GM19238 (cell line): ENCODE measurements around the gene TMF1.

Experiments used
- DNase-seq: peaks from one replicate; pipeline ENCODE4 v3.0.0; 2011; ENCODE audit warnings: low spot score; ENCODE audit not compliant: insufficient read length

TMF1 gene

DNA sequence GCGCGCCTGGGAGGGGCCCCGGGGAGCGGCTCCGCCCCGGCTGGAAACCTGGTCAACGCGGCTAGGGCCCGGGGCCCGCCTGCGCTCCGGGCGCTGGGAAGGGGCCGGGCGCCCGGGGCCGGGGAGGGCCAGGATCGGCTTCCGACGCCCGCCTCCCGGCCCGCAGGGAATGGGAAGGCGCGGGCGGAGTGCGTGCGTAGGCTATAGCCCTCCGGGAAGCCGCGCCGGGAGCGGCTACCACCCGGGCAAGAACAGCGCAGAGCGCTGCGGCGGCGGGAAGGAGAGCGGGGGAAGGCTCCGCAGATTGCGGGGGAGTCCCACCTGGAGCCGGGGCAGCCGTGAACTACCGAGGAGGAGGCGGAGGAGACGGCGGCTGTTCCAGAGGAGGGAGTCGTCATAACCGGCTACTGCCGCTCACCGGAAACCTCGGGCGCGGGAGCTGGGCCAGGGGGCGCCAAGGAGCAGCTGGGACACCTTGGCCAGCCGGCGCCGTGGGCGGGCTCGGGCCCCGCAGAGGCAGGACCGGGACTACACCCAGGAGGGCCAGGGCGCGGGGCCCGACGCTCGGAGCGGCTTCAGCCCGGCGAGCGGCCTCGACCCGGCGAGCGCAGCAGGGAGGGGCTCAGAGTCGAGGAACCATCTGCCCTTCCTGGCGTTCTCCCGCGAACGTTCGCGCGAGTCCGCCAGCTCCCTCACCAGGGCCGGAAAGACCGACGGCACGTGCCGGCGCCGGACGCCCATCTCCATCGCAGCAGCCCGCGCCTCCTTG, 38.7 kb downstream of the TMF1 start, which contains the start of gene EOGT:
Gene EOGT (minus strand): TSS at position 432 of the 769 bp plus-strand sequence. CDS start 3,838 bp downstream, outside the sequence.
- peak; percentile 80 for DNase-seq

DNA sequence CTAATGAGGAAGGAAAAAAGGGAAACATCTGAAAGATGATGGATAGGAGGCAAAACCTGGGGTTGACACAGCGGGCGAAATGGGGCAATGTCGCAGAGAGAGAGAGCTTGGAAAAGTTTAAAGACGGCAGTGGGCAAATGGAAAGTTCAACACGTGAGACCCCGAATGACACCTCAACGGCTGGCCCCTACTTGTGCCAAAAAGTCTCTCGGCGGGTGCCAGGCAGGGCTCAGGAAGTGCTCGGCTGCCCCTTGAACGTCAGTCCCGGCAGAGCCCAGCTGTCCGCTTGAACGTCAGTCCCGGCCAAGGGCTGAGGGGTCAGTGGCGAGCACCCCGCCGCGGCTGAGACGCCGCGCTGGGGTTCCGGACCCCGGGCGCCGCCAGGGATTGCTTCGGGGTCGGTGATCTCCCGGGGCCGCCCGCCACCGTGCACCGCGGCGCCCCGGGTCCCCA, 39.3 kb downstream of the TMF1 start:
- DNase-seq: no peak

DNA sequence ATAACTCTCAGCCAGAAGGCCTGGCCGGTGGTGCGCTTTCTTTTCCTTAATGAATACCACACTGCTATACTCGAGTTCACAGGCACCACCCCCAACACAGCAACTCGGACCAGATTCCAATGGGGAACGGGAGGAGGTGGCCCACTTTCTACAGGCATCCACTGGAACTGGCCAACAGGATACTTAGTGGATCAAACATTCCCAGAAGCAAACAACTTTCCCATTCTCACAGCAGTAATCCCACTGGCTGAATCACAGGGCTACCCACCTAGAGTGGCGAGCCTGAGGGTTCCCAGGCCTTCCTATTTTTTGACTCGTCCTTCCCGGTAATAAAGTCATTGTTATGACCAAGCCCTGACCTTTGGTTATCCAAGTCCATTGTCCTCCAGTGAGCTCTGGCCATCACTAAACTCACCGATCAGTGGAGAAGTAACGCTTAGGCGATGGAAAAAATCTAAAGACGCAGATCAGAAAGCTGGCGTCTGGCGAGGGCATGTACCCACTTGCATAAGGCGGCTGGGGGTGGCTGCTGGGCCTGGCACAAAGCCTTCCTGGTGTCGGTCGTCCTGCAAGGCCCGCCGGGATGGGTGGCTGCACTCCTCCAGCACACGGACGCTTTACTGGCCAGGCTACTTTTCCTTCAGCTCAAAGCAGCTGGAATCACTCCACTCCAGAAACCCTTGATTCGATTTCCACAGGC, 39.9 kb downstream of the TMF1 start:
- no peak for DNase-seq

DNA sequence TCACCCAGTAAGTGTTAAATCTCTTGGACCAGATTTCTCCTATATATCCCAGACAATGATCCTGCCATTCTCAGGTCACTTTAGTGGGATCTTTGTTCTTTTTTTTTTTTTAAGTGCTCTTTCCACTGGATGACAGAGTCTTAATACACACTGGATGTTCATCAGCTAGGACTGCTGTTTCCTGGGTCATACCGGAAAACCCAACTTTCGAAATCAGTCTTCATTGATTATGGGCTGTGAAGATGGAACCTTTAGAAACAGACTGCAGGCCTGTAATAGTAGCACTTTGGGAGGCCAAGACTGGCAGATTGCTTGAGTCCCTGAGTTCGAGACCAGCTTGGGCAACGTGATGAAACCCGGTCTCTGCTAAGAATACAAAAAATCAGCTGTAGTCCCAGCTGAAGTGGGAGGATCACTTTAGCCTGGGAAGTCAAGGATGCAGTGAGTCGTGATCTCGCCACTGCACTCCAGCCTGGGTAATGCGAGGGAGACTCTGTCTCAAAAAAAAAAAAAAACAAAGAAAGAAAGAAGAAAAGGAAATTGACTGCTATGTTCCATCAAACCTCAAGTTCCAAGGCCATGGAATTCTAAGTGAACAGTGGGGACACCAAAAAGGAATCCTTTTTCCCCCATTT, 40.9 kb downstream of the TMF1 start:
- no peak for DNase-seq

DNA sequence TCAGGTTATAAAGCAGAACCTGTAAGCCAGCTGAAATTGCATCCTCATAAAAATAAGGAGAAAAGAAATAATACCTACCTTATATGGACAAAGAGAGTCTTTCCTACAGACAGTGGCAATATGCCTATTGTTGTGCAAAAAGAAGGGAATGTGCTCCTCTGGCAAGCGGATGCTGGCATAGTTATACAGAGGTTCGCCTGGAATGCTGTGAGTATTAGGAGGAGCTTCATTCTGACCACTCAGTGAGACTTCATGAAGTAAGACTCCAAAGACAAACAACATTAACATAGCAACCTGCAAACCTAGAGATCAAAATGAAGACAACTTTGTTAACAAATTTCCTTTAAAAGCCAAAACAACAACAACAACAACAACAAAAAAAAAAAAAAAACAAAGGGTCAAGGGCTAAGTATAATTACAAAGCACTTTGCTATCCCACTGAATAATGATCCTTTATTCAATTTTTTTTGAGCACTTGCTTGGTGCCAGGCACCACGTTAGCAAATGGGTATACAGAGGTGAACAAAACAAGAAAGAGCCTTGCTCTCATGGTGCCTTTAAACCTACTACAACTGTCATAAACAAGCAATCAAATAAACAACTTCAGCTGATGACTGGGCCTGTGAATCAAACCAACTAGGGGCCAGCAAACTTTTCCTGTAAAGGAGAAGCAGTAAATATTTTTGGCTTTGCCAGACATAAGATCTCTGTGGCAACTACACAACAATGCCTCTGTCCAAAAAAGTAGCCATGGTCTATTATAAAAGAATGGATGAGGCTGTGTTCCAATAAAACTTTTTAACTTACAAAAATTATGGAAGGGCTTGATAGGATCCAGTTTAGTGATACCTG, 42.3 kb downstream of the TMF1 start:
- no peak for DNase-seq

DNA sequence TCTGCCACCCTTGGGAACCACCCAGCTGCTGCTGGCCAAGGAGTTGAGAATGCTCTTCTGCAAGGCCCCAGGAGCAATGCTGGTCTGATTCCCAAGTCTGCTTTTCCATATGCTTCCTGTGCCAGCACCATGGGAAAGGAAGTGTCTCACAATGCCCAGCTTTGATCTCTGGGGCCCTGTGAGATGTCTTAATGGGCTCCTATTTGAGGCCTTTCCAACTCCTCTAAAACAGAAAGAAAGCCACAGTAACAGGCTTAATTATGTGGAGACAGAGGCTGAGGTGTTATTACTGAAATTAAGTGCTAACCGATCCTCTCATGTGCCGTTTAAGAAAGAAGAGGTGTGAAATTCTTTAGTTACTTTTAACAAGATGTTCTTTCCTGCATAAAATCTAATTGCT, 43.2 kb downstream of the TMF1 start:
- DNase-seq: no peak

DNA sequence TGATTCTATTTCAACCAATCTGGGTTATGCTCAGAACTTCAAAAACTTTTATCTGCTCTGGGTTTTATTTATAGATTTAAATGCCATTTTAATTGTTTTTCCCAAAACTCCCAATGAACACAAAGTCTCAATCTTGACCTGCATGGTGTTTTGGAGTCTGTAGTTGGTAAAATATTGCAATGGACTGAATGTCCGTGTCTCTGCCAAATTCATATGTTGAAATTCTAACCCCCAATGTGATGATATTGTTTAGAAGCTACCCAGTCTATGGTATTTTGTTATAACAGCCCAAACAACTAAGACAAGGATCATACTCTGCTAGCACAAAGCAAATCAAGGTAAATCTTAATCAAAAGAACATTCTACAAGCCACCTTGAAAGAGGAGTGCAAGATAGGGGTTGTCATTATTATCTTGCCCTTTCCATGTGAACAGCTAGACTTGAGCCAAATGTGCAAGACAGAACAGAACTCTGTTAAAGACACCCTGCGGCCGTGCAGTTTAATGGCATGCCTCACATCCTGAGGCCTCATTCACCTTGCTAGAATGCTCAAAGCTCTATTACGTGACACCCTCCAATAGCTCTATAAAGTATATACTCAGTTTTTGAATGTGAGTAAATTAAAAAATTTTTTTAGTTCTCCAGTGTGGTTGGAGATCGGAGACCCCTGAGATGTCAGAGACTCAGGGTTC, 46.2 kb downstream of the TMF1 start:
- DNase-seq: no peak

DNA sequence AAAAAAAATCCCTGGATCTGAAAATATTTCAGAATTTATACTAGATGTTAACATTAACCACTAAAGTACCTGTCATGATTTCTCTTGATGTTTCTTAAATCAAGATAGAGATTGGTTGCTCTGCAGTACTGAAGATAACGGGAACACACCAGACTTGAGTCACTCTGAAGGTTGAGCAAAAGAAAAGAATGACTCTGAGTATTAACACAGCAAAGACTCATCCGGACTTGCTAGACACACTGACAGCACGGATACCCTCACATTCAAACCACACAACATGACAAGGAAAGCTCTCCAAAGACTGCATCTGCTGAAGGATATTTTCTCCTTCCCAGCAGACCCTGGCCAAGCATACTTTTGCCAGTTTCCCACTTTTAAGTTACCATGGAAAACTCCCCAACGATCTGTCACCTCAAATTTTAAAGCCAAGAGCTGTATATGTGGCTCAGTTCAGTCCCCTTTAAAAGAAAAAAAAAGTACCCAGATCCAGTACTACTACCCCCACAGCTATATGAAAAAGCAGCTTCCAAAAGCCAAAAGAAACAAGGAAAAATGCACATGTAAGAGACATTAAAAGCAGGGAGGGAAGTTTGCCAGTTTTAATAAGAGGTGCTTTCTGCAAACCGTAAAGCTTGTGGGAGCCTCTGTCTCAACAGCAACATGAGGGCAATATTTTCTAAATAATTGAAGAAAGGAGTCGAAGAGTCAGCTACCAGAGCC, 46.9 kb downstream of the TMF1 start:
- no peak for DNase-seq

DNA sequence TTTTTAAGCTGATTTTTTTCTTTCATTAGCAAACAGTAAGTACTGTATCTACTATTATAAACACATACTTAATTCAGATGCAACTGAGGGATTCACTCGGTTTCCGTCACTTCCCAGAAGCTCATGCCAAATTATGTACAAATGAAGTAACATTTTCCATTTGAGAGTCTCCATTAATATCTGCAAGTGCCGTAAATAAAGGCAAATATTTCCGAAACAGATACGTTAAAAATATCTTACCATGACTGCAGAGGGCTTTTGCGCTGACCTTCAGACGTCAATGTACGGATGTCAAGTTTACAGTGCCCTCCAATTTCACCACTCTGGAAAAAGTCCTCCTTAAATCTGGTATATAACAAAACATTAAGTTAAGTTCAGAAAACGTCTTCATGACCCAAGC, 48.0 kb downstream of the TMF1 start:
- no peak for DNase-seq

DNA sequence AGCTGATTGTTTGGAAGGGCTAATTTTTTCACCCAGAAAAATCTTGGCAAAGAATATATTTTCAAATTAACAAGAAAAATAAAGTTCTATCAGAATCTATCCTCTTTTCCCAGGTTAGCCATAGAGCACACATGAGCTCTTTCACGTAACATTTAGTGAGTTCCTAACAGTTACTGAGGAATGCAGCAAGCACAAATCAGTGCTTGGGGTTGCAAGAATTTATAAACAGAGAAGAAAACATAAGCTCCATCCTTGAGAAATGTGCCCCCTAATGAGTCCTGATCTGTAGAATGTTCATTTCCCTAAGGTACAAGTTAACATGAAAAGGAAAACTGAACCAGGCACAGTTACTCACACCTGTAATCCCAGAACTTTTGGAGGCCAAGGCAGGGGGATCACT, 52.5 kb downstream of the TMF1 start:
- DNase-seq: no peak

DNA sequence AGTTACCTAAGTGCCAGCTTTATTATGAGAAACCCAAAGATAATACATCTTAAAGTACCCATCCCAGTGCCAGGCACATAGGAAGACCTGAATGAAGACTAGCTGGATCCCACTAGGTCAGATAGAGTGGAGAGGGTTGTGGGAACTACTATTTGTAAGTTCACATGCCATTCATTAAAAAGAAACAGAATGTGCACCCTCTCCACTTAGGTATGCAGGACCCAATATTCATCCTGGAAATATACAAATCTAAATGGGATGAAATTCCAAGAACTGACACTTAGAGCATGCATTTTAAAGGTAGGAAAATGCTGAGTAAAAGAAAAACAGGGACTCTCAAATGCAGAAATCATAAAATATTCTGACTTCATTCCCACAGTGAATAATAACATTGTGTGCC, 53.0 kb downstream of the TMF1 start:
- DNase-seq: no peak

DNA sequence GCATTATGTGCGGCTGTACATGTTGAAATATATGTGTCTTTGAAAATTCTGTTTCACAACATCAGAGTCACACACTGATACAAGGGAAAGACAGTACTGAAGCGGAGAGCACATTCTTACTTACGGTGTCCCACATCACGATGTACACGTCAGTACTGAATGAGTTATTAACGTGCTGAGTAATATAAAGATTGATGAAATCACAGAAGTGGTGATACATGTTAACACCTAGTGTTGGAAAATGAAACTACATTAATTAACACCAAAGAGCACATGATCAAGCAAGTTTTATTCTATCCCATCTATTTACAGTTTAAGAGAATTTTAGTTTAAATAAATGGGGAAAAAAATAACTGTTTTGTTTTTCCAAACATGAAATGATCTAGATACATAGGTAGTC, 54.2 kb downstream of the TMF1 start:
- no peak for DNase-seq

DNA sequence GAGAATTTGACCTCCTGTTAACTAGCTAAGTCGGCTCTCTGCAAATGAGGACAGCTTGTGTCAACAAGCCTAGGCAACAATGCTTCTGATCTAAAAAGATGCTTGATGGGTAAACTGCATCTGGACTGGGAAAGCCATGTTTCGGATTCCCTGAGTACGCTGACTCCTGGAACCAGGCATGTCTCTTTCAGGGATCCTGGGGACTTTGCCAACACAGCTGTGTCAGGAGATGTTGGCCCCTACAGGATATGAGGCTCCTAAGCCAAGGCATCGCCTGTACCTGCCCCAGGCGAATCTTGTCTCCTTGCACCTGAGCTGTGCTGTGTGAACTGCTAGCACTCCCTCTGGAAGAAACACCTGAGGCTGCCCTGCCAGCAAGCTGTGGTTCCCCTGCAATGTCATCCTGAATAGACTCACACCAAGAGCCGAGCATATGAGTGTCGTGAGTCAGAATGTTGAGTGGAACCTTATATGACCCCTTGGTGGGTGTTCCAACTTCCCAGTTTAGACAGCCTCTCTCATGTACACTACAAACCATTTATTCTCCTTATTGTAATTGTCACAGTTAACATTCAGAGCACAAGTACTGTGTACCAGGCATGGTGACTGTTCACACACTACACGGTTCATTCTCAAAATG, 55.7 kb downstream of the TMF1 start:
- no peak for DNase-seq

DNA sequence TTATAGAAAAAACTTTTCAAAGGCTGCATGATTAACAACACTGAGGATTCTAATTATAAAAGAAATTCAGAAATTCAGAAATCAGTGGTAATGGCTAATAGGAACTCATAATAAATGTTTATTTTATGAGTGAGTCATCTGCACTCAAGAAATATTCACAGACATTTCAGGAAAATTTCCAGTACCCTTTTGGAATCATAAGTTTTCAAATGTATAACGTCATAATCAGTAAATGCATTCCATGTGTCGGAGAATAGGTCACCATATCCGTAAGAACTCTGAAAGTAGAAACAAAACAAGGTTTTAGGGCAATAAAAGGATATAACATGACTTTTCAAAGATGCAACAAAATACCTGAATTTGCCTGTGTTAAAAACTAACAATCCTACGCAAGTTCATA, 63.4 kb downstream of the TMF1 start:
- no peak for DNase-seq

DNA sequence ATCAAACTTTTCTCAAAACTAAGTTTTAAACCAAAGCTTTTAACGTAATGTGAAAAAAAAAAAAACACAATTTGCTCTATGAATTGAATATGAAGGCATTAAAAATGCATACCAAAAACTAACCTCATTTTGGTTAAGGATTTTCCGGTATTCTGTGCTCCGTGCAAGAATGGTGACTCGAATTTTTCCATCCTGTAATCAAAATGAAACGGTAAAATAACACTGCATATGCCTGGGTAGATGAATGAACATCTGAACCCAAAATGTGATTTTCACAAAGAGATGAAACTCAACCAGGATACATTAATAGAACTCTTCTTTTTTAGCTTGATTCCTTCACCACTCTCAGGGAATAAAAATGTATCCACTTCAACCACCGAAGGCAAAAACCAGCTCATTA, 64.8 kb downstream of the TMF1 start:
- DNase-seq: no peak

DNA sequence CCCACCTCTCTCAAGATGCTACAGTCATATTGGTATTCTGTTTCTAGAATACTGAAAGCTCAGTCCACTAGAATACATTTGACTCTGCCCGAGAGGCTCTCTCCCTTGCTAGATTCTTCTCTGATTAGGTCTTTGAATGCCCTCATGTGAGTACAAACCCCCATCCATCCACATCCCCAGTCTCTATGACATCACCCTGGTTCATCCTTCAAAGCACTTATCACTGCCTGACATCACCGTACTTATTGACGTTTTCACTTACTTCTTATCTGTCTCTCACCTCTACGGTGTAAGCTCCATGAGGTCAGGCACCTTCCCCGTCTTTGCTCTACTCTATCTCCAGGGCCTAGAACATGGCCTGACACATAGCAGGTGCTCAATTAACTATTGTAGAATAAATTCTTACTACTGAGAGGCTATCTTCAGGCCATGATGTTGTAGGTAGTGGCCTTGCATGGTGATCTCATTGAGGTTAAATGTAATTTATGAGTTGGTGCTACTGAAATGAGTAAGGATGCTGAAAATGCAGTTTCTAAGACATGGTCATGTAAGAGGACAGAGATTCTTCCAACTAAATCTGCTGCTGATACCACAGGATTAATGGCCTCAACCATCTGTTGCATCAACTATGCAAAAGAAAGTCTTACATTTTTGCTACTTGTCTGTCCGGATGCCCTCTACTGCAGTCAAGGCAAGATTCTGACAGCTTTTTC, 65.5 kb downstream of the TMF1 start:
- no peak for DNase-seq

DNA sequence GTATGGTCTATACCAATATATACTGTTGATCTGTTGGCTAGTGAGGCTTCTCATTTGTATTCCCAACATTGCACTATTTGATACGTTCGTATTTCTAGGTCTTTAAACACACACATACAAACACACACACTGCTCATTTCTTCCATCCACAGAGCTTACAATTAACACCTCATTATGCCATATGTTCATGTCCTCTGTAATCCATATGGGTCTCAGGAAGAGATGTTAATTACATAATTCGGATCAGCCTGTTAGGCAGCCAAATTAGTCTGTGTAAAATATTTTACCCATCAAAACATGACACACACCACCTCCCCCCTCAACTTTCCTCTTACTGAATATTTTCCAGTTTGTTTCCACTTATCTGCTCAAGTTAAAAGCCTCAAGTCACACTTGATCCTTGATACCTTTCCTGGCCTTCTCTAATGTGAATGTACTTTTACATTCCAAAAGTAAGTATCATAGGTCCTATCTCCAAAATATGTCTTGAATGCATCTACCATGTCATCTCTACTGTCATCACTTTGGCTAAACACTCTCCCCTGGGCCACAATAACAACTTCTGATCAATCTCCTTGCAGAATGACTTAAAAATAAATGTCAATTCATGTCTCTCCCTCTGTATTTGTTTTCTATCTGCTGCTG, 66.9 kb downstream of the TMF1 start:
- DNase-seq: no peak

DNA sequence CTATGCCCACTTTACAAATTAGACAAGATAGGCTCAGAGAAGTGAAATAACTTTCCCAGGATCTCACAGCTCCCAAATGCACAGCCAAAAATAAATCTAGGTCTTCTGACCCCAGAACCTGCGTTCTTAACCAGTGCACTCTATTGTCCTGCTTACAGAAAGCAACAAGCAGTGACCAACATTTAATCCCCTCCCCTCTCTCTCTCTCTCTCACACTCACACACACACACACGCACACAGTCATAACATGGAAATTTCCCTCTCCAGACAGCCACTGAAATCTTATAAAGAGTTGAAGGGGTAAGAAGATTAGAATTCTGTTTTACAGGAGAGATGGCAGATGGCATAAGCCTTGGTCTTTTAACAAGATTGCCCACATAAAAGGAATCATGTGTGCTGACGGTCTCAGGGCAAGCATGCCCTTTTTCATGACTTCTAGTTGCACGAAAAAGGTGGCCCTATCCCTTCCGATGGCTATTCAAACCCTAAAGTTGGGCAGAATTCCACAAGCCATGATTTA, 68.1 kb downstream of the TMF1 start:
- DNase-seq: no peak
